NCI-H524 treated with DMSO at 0.1 percent for 48 hours (cell line): ENCODE data around the gene PEX19.
"Not testable (repeated sequence)": the region's sequence is repeated elsewhere in the genome, so short reads cannot be mapped to it uniquely, and the experiment has no call there.

Experiments used
- DNase-seq: peaks from one replicate; lab custom pipeline; 2025; lab: John Stamatoyannopoulos, UW

Gene PEX19

GRCh38 chr1:160284782-160285344 lies at the start of gene PEX19:
Gene PEX19 (minus strand): TSS chr1:160285133. CDS start chr1:160285124, 9 bp downstream.
- peak; percentile 19 for DNase-seq

GRCh38 chr1:160332516-160332915 lies 47.6 kb upstream of the PEX19 start:
- no peak for DNase-seq

GRCh38 chr1:160330119-160330518 lies 45.2 kb upstream of the PEX19 start:
- no peak for DNase-seq

GRCh38 chr1:160328184-160328583 lies 43.3 kb upstream of the PEX19 start:
- DNase-seq, result no peak

- DNase-seq, result no peak
Observed at GRCh38 chr1:160326418-160326817, 41.5 kb upstream of the PEX19 start.

- no peak for DNase-seq
Observed at GRCh38 chr1:160325252-160325651, 40.3 kb upstream of the PEX19 start.

GRCh38 chr1:160322831-160323230 lies 37.9 kb upstream of the PEX19 start:
- DNase-seq, result no peak

- DNase-seq, result no peak
Observed at GRCh38 chr1:160315359-160315758, 30.4 kb upstream of the PEX19 start.

GRCh38 chr1:160309571-160309970 lies 24.6 kb upstream of the PEX19 start:
- DNase-seq, result no peak

- no peak for DNase-seq
Observed at GRCh38 chr1:160309185-160309557, 24.2 kb upstream of the PEX19 start.

- no peak for DNase-seq
Observed at GRCh38 chr1:160308451-160309184, 23.7 kb upstream of the PEX19 start.

GRCh38 chr1:160307118-160307791 lies 22.3 kb upstream of the PEX19 start:
- DNase-seq, result no peak

GRCh38 chr1:160300173-160300572 lies 15.2 kb upstream of the PEX19 start:
- DNase-seq, result no peak

GRCh38 chr1:160296036-160296435 lies 11.1 kb upstream of the PEX19 start:
- DNase-seq, result no peak

- DNase-seq, result no peak
Observed at GRCh38 chr1:160293020-160293968, 8.4 kb upstream of the PEX19 start.

- DNase-seq, result peak; percentile 7
Observed at GRCh38 chr1:160291248-160292220, 6.6 kb upstream of the PEX19 start.

- DNase-seq, result not testable (repeated sequence)
Observed at GRCh38 chr1:160287769-160288168, 2.8 kb upstream of the PEX19 start.

- DNase-seq, result no peak
Observed at GRCh38 chr1:160285506-160285905, 573 bp upstream of the PEX19 start.

GRCh38 chr1:160284220-160284781 lies 632 bp downstream of the PEX19 start:
- no peak for DNase-seq

- DNase-seq, result no peak
Observed at GRCh38 chr1:160282807-160283206, 2.1 kb downstream of the PEX19 start.

GRCh38 chr1:160277987-160278386 lies 6.9 kb downstream of the PEX19 start:
- no peak for DNase-seq
